ENCODE results near the gene BICC1.

The BICC1 gene

DNA sequence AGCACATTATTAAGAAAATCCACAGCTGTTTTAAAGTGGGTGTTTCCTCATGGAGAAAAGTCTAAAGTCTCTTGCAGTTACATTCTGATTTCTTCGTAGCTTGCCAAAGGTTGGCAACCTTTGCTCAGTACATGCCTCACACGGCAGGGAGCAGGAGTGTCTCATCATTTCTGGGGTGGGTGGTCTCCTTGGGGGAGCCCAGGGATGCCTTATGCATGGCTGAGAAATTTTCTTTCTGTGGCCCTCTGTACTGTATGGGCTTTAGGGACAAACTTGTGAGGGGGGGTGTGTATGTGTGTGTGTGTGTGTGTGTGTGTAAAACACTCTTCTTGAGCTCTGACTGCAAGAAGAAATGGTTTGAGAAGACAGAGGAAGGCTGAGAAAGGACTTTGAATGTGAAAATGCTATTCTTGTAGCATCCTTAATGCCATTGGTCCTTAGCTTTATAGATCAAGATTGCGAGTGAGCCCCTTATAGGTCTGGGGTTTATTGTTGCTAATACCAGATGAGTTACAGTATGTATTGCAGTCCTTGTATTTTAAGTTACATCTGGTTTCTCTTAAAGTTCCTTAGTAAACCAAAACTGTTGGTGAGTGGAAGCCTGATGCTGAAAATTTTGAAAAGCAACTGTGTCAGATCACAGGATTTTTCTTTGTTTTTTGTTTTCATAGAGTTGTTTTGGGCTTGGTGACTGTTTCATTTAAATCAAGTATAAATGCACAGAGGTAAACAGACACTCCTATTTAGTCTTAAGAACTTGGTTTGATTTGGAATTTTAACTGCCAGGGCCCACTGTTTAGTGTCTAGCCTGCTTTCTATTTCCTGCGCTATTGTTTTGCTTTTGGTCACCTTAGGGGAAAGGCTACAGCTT lies 242.0 kb downstream of the BICC1 start:
- no peak overlapping the region for H3K4me3 ChIP-seq (ENCODE audit: low read depth, low read length)
- peak; percentile 72 for DNase-seq (ENCODE audit: low read depth)
- TF ChIP-seq, protein P1, sequence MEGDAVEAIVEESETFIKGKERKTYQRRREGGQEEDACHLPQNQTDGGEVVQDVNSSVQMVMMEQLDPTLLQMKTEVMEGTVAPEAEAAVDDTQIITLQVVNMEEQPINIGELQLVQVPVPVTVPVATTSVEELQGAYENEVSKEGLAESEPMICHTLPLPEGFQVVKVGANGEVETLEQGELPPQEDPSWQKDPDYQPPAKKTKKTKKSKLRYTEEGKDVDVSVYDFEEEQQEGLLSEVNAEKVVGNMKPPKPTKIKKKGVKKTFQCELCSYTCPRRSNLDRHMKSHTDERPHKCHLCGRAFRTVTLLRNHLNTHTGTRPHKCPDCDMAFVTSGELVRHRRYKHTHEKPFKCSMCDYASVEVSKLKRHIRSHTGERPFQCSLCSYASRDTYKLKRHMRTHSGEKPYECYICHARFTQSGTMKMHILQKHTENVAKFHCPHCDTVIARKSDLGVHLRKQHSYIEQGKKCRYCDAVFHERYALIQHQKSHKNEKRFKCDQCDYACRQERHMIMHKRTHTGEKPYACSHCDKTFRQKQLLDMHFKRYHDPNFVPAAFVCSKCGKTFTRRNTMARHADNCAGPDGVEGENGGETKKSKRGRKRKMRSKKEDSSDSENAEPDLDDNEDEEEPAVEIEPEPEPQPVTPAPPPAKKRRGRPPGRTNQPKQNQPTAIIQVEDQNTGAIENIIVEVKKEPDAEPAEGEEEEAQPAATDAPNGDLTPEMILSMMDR (conservative IDR thresholded peaks at IDR 0.05; ENCODE audit: low read depth, low read length) = no peak

DNA sequence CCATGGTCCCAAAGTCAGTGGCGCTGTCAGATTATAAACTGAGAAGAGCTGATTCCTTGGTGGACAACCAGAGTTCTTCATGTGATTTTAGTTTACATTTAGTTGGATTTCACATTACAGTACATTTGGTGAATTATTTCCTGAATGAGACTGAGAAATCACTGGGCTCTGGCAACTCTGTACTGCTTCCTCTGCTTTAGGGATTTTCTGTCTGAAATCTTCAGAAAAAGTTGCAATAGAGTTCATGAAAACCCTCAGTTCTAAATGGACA lies 242.6 kb downstream of the BICC1 start:
- TF ChIP-seq, protein P1 (conservative IDR thresholded peaks at IDR 0.05; ENCODE audit: low read depth, low read length) = no peak
- no peak for DNase-seq (ENCODE audit: low read depth)
- no peak overlapping the region for H3K4me3 ChIP-seq (ENCODE audit: low read depth, low read length)

DNA sequence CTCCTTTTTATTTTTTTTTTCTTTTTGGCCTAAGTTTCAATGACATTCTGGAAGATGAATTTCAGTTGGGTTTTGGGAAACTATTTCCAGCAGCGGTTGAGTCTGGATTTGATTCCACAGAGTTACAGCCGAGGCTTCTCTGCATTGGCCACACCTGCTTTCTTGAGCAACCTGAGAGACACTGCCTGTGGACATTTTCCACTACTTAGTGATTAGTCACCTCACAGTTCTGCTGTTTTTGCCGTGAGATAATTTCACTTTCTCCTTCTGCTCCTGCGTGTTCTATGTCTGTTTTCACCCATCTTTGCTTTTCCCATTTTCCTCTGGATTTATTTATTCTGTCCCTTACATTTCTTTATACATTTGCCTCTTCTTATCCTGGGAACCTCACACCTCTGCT lies 243.0 kb downstream of the BICC1 start:
- peak overlapping the region; percentile 34 for H3K4me3 ChIP-seq (ENCODE audit: low read depth, low read length)
- DNase-seq (ENCODE audit: low read depth) = peak; percentile 91
- TF ChIP-seq, protein P1 (conservative IDR thresholded peaks at IDR 0.05; ENCODE audit: low read depth, low read length) = no peak

DNA sequence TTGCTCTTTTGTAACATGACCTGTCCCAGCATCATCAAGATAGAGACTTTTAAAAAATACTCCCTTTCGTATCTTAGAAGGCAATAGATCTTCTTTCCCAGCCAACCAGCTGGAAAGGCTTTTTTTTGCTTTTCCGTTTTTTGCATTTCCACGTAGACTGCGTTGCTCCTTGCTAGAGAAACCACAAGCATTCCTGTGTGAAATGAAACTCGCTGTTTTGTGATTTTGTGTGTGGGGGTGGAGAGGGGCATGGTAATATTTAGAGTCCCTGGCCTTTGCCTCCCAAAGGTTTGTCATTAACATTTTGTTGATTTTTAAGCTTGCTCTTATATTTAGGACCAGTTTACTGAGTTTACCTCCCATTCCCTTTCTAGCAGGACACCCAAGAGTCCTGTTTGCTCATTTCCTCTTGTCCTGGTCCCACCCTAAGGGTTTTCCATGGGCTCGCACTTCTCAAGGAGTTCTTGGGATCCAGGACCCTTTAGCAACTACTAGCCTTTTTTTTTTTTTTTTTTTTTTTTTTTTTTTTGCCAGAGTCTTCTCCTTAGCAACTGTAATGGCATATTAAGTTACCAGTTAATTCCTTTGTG lies 243.6 kb downstream of the BICC1 start:
- H3K4me3 ChIP-seq (ENCODE audit: low read depth, low read length) = peak overlapping the region; percentile 34
- TF ChIP-seq, protein P1 (conservative IDR thresholded peaks at IDR 0.05; ENCODE audit: low read depth, low read length) = no peak
- DNase-seq (ENCODE audit: low read depth) = peak; percentile 84

DNA sequence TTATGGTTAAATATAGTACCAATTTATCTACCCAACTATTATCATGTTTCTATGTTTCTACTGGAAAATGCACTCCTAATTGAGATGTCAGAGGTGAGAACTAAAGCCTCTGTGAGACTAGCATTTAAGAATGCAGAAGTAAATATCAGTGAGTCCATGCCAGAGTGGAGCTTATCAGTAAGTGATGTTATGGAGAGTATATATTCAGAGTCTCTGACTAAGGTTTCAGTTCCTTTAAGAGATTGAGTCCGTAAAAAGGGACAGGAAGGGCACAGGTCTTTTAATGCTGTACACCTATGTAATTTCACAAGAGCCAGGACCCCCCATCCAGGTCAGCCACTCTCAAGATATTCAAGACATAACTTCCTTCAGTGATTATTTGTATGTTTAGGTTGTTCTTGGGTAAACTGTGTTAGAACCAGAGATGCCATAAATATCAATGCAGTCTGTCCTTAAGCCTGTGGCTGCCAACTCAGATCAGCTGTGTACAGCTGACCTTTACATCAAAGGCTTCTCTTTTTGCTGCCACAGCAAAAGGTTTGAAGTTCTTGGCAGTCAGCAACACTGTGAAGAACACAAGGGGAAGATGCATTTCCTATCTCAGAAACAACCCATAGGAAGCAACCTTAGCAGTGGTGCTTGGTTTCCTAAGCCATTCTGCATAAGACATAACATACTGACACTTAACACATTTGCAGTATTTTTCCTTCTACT lies 244.8 kb downstream of the BICC1 start:
- peak; percentile 58 for DNase-seq (ENCODE audit: low read depth)
- no peak overlapping the region for H3K4me3 ChIP-seq (ENCODE audit: low read depth, low read length)
- TF ChIP-seq, protein P1 (conservative IDR thresholded peaks at IDR 0.05; ENCODE audit: low read depth, low read length) = no peak

DNA sequence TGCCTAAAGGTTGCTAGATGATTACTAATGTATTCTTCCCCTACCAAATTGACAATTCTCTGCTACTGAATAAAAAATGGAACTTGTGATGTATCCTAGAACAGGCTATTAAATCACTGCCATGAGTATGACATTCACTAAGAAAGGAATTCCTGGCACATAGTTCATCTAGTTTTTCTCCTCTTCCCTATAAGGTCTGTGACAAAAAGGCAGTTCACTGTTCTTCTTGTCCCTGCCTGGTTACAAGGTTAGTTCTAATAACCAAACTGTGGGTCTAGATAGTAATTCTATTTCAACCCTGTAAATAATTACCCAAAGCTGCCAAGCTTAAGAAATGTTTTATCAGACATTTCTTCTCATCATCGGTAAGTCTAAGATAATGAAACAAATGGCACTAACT lies 245.6 kb downstream of the BICC1 start:
- TF ChIP-seq, protein P1 (conservative IDR thresholded peaks at IDR 0.05; ENCODE audit: low read depth, low read length) = no peak
- H3K4me3 ChIP-seq (ENCODE audit: low read depth, low read length) = no peak overlapping the region
- DNase-seq (ENCODE audit: low read depth) = no peak
